ENCODE results near the gene AP1S1. TPM values are rescaled to one million over a fixed set of nuclear protein-coding genes. Genes with fewer than 3 reads are reported as not detected.

AP1S1 gene
- polyA plus RNA-seq, 2 of the 4 experiments (the other 2 are of a cell fraction) = 107 to 181 TPM

- TF ChIP-seq ZNF302 (CRISPR knock-in tag; IDR thresholded peaks at IDR 0.05) (peak; percentile 84; the same call in 1 of the 2 replicates), RARB (CRISPR knock-in tag; IDR thresholded peaks at IDR 0.05) (peak; percentile 78), RCOR1 (IDR thresholded peaks at IDR 0.05; ENCODE audit: low read depth, low read length) (no peak), MAX (IDR thresholded peaks at IDR 0.05) (peak; percentile 78), BCL3 (IDR thresholded peaks at IDR 0.05) (peak; percentile 46; the same call in 1 of the 3 replicates), ZSCAN20 (CRISPR knock-in tag; IDR thresholded peaks at IDR 0.05) (no peak), ATOH8 (CRISPR knock-in tag; IDR thresholded peaks at IDR 0.05; ENCODE audit: low read depth) (peak; percentile 89), EP300 (IDR thresholded peaks at IDR 0.05) (peak; percentile 46 to 75; a peak in 3 of 5 replicates), NPAS2 (CRISPR knock-in tag; IDR thresholded peaks at IDR 0.05; ENCODE audit: borderline replicate concordance) (no peak), PHF8 (IDR thresholded peaks at IDR 0.05; ENCODE audit: borderline replicate concordance, low read depth) (no peak), KDM5A (IDR thresholded peaks at IDR 0.05) (no peak), POLR2AphosphoS2 (conservative IDR thresholded peaks at IDR 0.05; ENCODE audit: low read length) (no peak), GATA3 (IDR thresholded peaks at IDR 0.05; ENCODE audit: borderline replicate concordance) (peak; percentile 82; the same call in 1 of the 2 replicates), RAD21 (conservative IDR thresholded peaks at IDR 0.05 in 1 of 2, IDR thresholded peaks at IDR 0.05 in 1 of 2) (peak in 1 of 2 experiments; percentile 16; a peak in 1 of 5 replicates), ZC3H11A (IDR thresholded peaks at IDR 0.05) (no peak), EHF (CRISPR knock-in tag; IDR thresholded peaks at IDR 0.05) (peak; percentile 91), JUN (IDR thresholded peaks at IDR 0.05) (peak in 1 of 2 experiments; percentile 87; a peak in 4 of 5 replicates), JUNB (IDR thresholded peaks at IDR 0.05) (peak; percentile 50; the same call in 1 of the 2 replicates), FOSB (CRISPR knock-in tag; IDR thresholded peaks at IDR 0.05) (peak; percentile 70), HOXA7 (CRISPR knock-in tag; IDR thresholded peaks at IDR 0.05) (peak; percentile 55)
Measured at GRCh38 chr7:101121991-101122932, 32.0 kb upstream of the AP1S1 start (continued).

GRCh38 chr7:101122933-101123702 is 31.2 kb upstream of the AP1S1 start:
- Histone ChIP-seq H3K4me1 (peaks cover 79% of the 10 kb centered on the region), H3K9me3 (no peaks in the 10 kb centered on the region; the same call in 2 of the 3 replicates), H3K4me2 (peak overlapping the region; percentile 88), H3K27ac (peak overlapping the region; percentile 94 to 95), H3K4me3 (no peak overlapping the region)
- TF ChIP-seq CHD2 (IDR thresholded peaks at IDR 0.05; ENCODE audit: low read length, partially characterized antibody) (no peak), HDAC2 (IDR thresholded peaks at IDR 0.05) (no peak), RARB (CRISPR knock-in tag; IDR thresholded peaks at IDR 0.05) (0 out of 2 replicates have a peak, but pooled peaks have one; percentile 5), HOXB5 (CRISPR knock-in tag; IDR thresholded peaks at IDR 0.05) (no peak), EHMT2 (IDR thresholded peaks at IDR 0.05; ENCODE audit: low read depth) (no peak), KDM5A (IDR thresholded peaks at IDR 0.05) (no peak), HOXB13 (CRISPR knock-in tag; IDR thresholded peaks at IDR 0.05; ENCODE audit: low read depth) (no peak), MAFK (IDR thresholded peaks at IDR 0.05; ENCODE audit: partially characterized antibody) (no peak)
- 95% methylated on average over 11 of the region's 11 CpGs for WGBS (ENCODE audit: missing lambda C conversion rate)
- CTCF ChIA-PET = interaction anchor here (0.5 to 32.8 kb wide), 13 partner anchors 13 to 490 kb away, joined by 3 to 600 read pairs (median 4); partner anchors contain the start of gene ACHE
- FAIRE-seq (no peak), DNase-seq (ENCODE audit: low read depth in 1 of 2, low spot score in 1 of 2) (no peak), ATAC-seq (no peak)
- POLR2A ChIA-PET = interaction anchor here (1.0 to 2.0 kb wide), 7 partner anchors 11 to 233 kb away, joined by 3 to 16 read pairs (median 5); partner anchors contain the start of gene UFSP1

Measured in A549 (cell line).